ENCODE data around the gene COL1A1.

COL1A1 gene

DNA sequence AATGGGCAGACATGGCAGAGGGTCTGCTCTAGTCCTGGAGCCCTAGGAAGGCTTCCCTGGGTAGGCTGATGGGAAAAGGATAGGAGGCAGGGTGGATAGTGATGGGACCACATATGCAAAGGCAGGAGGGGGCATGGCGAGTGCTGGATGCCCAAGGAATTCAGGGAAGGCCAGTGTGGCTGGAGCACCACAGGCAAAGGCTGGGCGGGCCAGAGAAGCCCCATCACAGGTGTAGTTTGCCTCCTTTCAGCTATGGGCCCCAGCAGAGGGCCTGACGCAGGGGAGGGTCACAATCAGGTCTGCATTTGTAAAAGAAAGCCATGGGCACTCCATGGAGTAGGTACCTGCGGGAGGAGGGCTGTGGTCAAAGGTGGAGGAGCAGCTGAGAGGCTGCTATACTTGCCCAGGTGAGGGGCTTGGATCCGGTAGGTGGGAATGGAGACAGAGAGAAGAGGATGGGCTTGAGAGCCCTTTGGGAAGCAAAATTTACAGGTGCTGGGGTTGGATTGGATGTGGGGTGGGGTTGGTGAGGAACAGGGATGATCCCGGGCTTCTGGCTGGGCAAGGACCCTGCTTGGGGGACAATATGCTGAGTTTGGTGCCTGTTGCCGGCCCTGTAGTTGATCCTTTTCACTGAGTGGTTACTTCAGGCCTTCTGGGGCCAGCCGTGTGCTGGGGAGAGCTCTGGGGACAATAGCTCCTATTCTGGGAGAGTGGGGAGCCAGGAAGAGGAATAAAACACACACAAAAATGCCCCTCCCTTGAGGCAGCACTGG is 6.5 kb upstream of the COL1A1 start:
- peaks cover 37% of the 10 kb centered on the region for H3K4me1 Mint-ChIP-seq
- no peak for ATAC-seq
- no peak overlapping the region for H3K4me3 Mint-ChIP-seq
- no peaks in the 10 kb centered on the region for H3K9me3 Mint-ChIP-seq
- no peak overlapping the region for H3K27ac Mint-ChIP-seq
- no peak for DNase-seq
- peaks cover 79% of the 10 kb centered on the region for H3K27me3 Mint-ChIP-seq

DNA sequence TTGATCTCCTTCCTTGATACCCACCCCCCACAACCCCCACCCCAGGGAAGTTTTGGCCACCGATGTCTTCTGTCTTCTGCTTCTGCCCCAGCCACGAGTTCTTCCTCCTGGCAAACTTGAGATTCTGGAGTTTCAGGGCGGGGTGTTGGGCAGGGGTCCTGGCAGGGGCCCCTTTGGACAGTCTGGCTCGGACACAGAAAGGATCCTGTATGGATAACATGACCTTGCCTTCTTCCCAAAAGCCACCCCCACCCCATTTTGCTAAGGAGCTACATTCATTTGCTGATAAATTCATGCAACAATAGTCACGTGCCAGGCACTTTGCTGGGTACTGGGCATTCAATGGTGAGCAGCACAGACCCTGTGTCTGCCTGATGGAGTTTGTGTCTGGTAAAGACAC is 5.9 kb upstream of the COL1A1 start:
- H3K27ac Mint-ChIP-seq = no peak overlapping the region
- no peaks in the 10 kb centered on the region for H3K9me3 Mint-ChIP-seq
- peaks cover 85% of the 10 kb centered on the region for H3K27me3 Mint-ChIP-seq
- no peak for DNase-seq
- H3K4me3 Mint-ChIP-seq = peak overlapping the region in 1 of 2 donors; percentile 14
- peaks cover 30% of the 10 kb centered on the region for H3K4me1 Mint-ChIP-seq
- ATAC-seq = no peak

DNA sequence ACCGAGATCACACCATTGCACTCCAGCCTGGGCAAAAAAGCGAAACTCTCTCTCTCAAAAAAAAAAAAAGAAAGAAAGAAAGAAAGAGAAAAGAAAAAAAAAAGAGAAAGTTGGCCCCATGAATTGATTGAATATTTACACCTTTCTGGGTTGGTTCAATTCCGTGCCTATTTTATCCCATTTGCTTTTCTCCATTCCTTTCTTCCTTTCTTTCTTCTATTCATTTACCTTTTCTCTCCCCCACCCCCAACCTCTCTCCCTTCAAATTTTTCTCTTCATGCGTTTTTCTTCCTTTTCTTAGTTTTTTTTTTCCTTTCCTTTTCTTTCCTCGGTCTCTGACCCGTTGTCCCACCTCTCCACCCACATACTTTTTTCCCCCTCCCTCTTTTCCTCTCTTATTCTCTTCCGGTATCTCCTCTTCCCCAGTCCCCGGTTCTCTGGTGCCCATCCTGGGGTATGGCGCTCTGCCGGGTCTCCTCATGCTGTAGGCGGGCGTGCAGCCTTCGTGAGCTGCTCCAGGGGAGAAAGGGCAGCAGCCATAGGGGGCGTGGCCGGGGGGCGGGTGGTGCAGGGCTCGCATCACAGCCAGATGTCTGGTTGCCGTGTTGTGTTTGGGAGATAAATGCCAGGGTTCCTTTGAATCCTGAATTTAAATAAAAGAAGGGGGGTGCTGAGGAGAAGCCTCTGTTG is 5.3 kb upstream of the COL1A1 start:
- Mint-ChIP-seq H3K27me3 (peaks cover 87% of the 10 kb centered on the region), H3K9me3 (no peaks in the 10 kb centered on the region), H3K4me3 (peak overlapping the region; percentile 25 to 56), H3K4me1 (peaks cover 24% of the 10 kb centered on the region), H3K27ac (no peak overlapping the region)
- ATAC-seq (no peak), DNase-seq (peak in 1 of 2 donors; percentile 17)

GRCh38 chr17:50205963-50206505 is 4.6 kb upstream of the COL1A1 start:
- Mint-ChIP-seq H3K27ac (no peak overlapping the region), H3K9me3 (no peaks in the 10 kb centered on the region), H3K27me3 (peaks cover 87% of the 10 kb centered on the region), H3K4me3 (no peak overlapping the region), H3K4me1 (peaks cover 22% of the 10 kb centered on the region)
- DNase-seq (no peak), ATAC-seq (no peak)

- Mint-ChIP-seq H3K27ac (no peak overlapping the region), H3K4me1 (peaks cover 22% of the 10 kb centered on the region), H3K9me3 (no peaks in the 10 kb centered on the region), H3K27me3 (peaks cover 92% of the 10 kb centered on the region), H3K4me3 (no peak overlapping the region)
- ATAC-seq = no peak
- DNase-seq = no peak
Measured at GRCh38 chr17:50205111-50205962, 3.9 kb upstream of the COL1A1 start.

GRCh38 chr17:50204431-50204830 is 3.0 kb upstream of the COL1A1 start:
- no peak for DNase-seq
- Mint-ChIP-seq H3K4me1 (peaks cover 25% of the 10 kb centered on the region), H3K9me3 (no peaks in the 10 kb centered on the region), H3K4me3 (no peak overlapping the region), H3K27me3 (peaks cover 83% of the 10 kb centered on the region), H3K27ac (no peak overlapping the region)
- ATAC-seq = no peak

GRCh38 chr17:50203604-50204345 is 2.3 kb upstream of the COL1A1 start:
- no peak for DNase-seq

GRCh38 chr17:50203086-50203485 is 1.7 kb upstream of the COL1A1 start:
- no peaks in the 10 kb centered on the region for H3K9me3 Mint-ChIP-seq
- H3K27ac Mint-ChIP-seq = no peak overlapping the region
- DNase-seq (no peak), ATAC-seq (no peak)
- H3K4me3 Mint-ChIP-seq = no peak overlapping the region
- H3K27me3 Mint-ChIP-seq = peaks cover 80% of the 10 kb centered on the region
- H3K4me1 Mint-ChIP-seq = peaks cover 33% of the 10 kb centered on the region

More at GRCh38 chr17:50203604-50204345, 2.3 kb upstream of the COL1A1 start:
- no peak for ATAC-seq
- Mint-ChIP-seq H3K4me3 (no peak overlapping the region), H3K4me1 (peaks cover 28% of the 10 kb centered on the region), H3K9me3 (no peaks in the 10 kb centered on the region), H3K27ac (no peak overlapping the region), H3K27me3 (peaks cover 80% of the 10 kb centered on the region)

GRCh38 chr17:50200457-50201275 is 765 bp downstream of the COL1A1 start:
- DNase-seq (peak; percentile 81 to 85), ATAC-seq (peak; percentile 82)
- H3K4me3 Mint-ChIP-seq = peak overlapping the region; percentile 86 to 93
- peaks cover 70% of the 10 kb centered on the region for H3K27me3 Mint-ChIP-seq
- H3K27ac Mint-ChIP-seq = peak overlapping the region; percentile 65 to 86
- no peaks in the 10 kb centered on the region for H3K9me3 Mint-ChIP-seq
- peaks cover 30% of the 10 kb centered on the region for H3K4me1 Mint-ChIP-seq

DNA sequence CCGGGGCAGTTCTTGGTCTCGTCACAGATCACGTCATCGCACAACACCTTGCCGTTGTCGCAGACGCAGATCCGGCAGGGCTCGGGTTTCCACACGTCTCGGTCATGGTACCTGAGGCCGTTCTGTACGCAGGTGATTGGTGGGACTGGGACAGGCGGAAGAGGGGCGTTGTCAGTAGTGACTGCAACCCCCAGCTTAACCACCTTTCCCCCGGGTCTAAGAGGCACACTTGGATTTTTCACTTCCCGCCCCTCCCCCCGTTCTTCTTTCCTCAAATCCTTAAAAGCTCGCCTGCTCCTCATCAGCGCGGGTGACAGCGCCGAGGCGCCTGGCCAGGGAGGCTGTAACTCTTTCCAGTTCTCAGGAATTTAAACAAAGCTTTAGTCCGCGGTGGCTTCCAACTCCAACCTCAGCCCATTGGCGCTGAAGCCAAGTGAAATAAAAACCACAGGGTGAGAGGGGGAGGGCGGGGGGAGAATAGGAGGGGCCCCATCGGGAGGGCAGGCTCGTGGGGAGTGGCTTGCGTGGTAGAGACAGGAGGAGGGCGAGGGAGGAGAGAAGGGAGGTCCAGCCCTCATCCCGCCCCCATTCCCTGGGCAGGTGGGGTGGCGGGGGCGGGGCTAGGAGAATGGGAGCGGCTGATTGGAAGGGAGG is 1.5 kb downstream of the COL1A1 start:
- Mint-ChIP-seq H3K4me3 (peak overlapping the region; percentile 86 to 93), H3K9me3 (no peaks in the 10 kb centered on the region), H3K27me3 (peaks cover 66% of the 10 kb centered on the region), H3K27ac (no peak overlapping the region), H3K4me1 (peaks cover 32% of the 10 kb centered on the region)
- DNase-seq = peak; percentile 52 to 69
- ATAC-seq = peak; percentile 76

GRCh38 chr17:50199211-50199802 is 2.1 kb downstream of the COL1A1 start:
- Mint-ChIP-seq H3K27ac (no peak overlapping the region), H3K27me3 (peaks cover 59% of the 10 kb centered on the region), H3K9me3 (no peaks in the 10 kb centered on the region), H3K4me1 (peaks cover 33% of the 10 kb centered on the region), H3K4me3 (peak overlapping the region; percentile 86 to 93)
- DNase-seq (no peak), ATAC-seq (no peak)

DNA sequence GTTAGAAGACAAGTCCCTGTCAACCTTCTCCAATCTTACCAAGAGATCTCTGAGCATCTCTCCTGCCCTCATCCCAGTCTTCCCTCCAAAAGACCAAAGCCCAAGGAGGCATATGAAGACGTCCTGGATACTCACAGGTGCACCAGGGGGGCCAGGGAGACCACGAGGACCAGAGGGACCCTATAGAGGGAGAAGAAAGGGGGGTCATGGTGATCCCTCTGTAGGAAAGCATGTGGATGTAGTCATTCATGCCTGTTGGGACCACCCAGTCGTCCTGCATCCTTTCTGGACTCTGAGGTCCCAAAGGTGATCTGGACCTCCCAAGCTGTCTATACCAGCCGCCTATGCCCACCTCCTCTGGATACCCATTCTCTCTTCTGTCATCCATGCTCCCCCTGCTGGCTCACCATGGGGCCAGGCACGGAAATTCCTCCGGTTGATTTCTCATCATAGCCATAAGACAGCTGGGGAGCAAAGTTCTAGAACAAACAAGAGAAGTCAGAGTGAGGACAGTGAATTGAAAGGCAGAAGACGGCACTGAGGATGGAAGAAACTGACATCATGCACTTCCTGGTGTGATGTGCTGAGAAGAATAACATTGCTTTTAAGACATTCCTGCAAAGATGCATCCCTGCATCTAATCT is 3.3 kb downstream of the COL1A1 start:
- Mint-ChIP-seq H3K4me3 (peak overlapping the region in 1 of 2 donors; percentile 16), H3K27me3 (peaks cover 55% of the 10 kb centered on the region), H3K9me3 (no peaks in the 10 kb centered on the region), H3K27ac (no peak overlapping the region), H3K4me1 (peaks cover 44% of the 10 kb centered on the region)
- no peak for ATAC-seq
- peak; percentile 68 to 72 for DNase-seq

DNA sequence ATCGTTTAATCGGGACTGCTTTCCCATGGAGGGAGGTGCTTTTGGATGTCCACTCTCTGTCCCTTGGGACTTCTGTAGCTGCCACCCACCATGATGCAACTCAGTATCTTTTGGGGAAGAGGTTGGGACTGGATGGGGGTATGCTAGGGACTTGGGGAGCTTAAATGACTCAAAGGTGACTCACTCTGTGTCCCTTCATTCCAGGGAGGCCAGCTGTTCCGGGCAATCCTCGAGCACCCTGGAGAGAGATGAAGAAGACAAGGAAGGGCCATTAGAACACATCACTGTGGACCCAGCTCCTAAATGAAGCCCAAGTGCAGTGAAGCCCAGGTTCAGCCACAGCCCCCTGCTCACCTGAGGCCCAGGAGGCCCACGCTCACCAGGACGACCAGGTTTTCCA is 4.6 kb downstream of the COL1A1 start:
- Mint-ChIP-seq H3K4me3 (no peak overlapping the region), H3K4me1 (peaks cover 54% of the 10 kb centered on the region), H3K9me3 (no peaks in the 10 kb centered on the region), H3K27me3 (peaks cover 42% of the 10 kb centered on the region), H3K27ac (no peak overlapping the region)
- DNase-seq (no peak), ATAC-seq (no peak)

All from stimulated activated naive CD8-positive, alpha-beta T cell treated with anti-CD3 and anti-CD28 coated beads, Interleukin-15, amount 100 ng/mL, for 72 hours (primary cell).